GM19467 (cell line): Measurements from ENCODE around the gene EIF4A3.
"Not testable (repeated sequence)": the region's sequence is repeated elsewhere in the genome, so short reads cannot be mapped to it uniquely, and the experiment has no call there.

Source experiments
- ATAC-seq: cut with Tn5 transposase; IDR thresholded peaks from one replicate; pipeline ENCODE4 v1.9.1; 2021; ENCODE audit warnings: mild to moderate bottlenecking, moderate library complexity; ENCODE audit not compliant: unreplicated experiment

EIF4A3 gene

GRCh38 chr17:80101011-80101945 lies 45.6 kb downstream of the EIF4A3 start, which contains the start of gene GAA:
GAA (plus strand) TSS chr17:80101581; CDS start chr17:80104587, 3,006 bp downstream.
- ATAC-seq: peak; percentile 76

DNA sequence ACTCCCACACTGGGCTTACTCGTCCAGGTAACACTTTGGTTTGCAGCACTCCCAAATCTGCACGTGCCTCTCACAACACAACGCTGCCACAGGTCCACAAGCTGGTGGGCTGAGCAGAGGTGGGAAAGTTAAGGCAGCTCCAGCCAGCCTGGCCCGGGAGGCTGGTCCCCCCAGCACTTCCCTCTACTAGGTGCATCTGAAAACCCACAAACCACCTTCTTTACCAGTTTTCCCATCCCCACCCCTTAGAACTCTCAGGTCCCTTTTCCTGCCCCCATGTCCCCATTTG lies 46.9 kb downstream of the EIF4A3 start:
- no peak for ATAC-seq

DNA sequence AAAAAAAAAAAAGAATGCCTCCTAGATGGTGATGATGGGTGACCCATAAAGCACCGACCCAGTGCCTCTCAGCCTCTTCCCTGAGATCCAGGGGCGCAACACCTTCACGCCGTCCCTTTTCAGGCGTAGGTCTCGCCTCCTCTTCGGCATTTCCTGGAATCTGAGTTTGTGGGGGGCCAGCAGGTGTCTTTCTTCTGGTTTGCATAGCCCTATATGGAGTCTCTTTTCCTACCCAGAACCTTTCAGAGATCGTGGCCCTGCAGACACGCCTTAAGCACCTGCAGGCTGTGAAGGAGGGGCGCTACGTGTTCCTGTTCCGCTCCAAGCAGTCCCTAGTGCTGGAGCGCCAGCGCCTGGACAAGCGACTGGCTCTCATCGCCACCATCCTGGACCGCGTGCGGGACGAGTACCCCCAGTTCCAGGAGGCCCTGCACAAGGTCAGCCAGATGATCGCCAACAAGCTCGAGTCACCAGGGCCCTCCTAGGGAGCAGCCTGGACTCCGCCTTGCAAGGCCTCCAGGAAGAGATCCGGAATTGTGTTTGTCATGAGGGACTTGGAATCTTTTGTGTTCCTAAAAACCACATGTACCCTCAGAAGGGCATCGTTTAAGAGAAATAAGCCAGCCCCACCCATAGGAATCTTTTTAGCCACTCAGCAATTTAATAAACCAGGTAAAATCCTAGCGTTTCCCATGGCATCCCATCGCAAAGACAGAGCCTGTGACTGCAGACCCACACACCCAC lies 47.5 kb downstream of the EIF4A3 start:
- no peak for ATAC-seq

DNA sequence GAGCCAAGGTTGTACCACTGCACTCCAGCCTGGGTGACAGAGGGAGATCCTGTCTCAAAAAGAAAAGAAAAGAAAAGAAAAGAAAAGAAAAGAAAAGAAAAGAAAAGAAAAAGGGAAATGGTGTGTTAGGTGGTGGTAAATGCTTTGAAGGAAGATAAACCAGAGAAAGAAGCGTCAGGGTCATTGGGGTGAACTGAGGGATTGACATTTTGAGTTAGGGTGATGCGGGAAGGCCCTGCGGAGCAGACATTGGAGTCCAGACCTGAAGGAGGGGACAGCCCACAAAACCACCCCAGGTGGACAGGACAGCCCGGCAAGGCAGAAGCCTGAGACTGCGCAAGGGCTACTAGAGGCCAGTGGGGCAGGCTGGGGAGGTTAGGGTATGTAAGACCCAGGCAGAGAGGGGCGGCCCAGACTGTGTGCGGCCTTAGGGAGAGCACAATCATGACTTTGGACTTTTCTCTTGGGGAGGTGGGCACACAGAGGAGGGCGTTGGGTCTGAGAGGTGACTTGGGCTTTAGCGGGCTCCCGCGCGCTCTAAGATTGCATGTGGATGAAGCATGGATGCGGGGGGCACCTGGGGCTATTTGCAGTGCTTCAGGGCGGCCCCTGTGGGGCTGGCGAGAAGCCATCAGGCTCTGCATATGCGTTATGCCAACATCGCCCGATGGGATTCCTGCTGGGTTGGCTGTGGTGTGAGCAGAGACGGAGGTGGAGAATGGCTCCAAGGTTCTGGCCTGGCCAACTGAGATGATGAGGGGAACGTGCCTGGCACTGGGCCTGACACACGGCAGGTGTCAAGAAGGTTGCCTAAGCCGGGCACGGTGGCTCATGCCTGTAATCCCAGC lies 48.9 kb downstream of the EIF4A3 start:
- no peak for ATAC-seq

DNA sequence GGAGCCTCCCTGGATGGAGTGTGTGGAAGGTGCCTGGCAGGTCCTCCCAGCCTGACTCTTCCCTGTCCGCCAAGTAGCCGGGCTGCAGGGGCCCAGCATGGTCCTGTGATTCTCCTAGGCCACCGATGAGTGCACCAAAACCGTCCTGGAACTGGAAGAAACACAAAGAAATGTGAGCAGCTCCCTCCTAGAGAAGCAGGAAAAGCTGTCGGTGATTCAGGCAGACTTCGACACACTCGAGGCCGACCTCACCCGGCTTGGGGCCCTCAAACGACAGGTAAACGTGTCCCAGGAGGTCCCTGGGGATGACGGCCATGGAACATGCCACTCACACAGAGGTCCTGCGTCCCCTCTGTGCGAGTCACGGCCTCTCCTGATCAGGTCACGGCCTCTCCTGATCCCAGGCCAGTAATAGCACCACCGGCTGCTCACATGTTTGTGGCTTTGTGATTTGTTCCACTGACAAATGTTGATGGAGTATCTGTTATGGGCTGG lies 49.8 kb downstream of the EIF4A3 start:
- no peak for ATAC-seq

- ATAC-seq: no peak
Observed at GRCh38 chr17:80096561-80097021, 50.3 kb downstream of the EIF4A3 start.

DNA sequence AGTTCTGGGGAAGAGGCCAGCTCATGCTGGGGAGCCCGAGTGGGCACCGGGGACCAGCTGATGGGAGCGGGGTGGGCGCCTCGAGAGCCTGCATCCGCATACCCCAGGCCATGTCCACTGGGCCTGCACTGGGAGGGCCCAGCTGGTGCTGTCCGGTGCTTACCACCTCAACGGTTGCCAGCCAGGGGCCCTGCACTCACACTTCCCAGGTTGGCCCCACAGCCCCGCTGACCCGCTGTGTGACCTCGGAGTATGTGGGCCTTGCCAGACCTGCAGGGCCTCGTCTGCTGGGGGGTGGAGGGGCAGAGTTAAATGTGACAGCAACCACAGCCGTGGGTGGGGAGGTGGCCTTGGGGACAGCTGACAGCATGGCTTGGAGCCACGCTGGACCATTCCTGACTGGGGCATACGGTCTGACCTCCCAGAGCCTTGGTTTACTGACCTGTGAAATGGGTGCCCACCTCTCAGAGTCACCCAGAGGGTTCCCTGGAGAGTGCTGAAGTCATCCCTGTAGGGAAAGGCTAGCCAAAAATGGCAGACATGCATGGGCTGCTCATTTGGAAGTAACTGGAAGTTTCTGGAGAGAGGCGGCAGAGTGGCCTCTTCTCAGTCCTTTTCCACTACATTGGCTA lies 51.0 kb downstream of the EIF4A3 start:
- no peak for ATAC-seq

DNA sequence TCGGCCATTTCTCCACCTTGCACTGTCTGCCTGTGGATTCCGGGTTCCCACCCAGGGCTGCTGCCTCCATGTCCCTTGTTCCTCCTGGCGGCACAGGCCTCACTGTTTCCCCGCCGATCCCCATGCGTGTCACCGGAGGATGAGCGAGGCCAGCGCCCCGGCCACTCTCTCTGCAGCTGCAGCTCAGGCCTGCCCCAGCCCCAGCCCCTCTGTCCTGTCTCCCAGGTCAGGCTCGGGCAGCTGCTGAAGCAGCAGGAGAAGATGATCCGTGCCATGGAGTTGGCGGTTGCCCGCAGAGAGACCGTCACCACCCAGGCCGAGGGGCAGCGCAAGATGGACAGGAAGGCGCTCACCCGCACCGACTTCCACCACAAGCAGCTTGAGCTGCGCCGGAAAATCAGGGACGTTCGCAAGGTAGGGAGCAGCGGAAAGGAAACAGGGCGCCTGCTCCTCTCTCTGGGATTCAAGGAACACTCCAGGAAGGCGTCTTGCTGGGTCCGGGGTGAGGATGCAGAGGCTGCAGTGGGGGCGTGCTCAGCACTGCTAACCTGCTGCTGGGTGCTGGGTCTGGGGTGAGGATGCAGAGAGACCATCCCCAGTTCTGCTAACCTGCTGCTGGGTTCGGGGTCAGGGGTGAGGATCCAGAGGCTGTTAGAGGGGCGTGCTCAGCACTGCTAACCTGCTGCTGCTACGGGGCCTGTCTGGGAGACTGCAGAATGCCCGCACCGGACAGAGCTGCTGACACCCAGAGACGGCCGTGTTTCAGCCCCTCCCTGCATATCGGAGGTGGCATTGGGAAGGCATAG lies 51.7 kb downstream of the EIF4A3 start:
- no peak for ATAC-seq

GRCh38 chr17:80092959-80093358 lies 54.0 kb downstream of the EIF4A3 start:
- ATAC-seq: no peak

DNA sequence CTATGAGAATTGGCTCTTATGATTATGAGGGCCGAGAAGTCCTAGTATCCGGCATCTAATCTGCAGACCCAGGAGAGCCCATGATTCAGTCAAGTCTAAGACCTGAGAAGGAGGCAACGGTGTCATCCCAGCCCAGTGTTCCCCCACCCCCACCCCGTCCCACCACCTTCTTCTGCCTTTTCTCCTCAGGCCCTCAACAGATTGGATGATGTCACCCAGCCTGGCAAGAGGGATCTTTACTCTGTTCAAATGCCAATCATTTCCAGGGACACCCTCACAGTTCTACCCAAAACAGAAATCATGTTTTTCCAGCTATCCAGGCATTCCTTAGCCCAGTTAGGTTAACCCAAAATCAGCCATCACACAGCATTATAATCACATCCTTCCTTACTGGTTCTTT lies 55.6 kb downstream of the EIF4A3 start:
- no peak for ATAC-seq

- ATAC-seq: not testable (repeated sequence)
Observed at GRCh38 chr17:80090164-80090563, 56.8 kb downstream of the EIF4A3 start.

GRCh38 chr17:80089762-80090161 lies 57.2 kb downstream of the EIF4A3 start:
- no peak for ATAC-seq

DNA sequence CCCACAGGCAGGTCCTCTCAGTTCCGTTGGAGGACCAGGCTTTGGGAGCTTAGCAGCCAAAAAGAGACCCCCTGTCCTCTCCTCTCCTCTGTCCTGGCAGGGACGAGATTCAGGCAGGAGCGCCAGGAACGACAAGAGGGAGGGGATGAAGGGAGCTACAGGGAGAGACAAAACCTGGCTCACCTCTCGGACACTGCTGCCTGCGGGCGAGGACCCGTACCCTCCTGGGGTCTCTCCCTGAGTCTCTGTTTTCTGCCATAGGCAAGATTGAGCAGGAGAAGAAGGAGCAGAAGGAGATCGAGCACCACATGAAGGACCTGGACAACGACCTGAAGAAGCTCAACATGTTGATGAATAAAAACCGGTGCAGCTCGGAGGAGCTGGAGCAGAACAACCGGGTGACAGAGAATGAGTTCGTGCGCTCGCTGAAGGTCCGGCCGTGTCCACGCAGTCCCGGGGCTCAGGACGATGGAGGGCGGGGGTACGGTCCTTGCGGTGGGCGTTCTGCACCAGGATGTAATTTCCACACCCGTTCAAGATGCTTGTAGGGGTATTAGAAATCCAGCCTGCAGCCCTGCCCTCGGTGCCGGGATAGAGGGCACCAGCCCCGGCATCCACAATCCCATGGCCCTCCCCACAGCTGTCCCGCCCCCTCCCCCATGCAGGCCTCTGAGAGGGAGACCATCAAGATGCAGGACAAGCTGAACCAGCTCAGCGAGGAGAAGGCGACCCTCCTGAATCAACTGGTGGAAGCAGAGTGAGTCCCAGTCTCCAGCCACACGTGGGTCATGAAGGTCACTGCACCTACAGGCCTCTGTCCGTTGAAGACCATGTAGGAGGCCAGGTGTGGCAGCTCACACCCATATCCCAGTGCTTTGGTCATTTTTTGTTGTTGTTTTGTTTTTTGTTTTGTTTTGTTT lies 59.3 kb downstream of the EIF4A3 start:
- no peak for ATAC-seq

DNA sequence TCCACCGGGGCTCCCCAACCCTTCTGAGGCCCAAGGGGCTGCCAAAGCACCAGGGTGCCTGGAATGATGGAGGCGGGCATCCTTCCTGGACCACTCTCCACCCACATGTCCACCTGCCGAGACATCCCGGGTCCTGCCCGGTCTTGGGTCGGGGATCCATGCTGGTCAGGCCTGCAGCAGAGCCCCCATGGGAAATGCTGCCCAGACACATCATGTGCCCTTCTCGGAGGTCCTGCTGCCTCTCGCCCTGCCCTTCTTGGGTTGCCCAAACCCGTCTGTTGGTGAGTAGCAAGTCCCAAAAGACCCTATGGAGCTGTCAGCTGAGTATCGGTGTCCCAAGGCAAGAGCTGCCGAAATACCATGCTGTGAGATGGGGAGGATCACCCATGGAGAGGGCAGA lies 60.3 kb downstream of the EIF4A3 start:
- ATAC-seq: no peak

GRCh38 chr17:80086081-80086480 lies 60.8 kb downstream of the EIF4A3 start:
- ATAC-seq: no peak

- ATAC-seq: no peak
Observed at GRCh38 chr17:80084773-80085172, 62.2 kb downstream of the EIF4A3 start.
